NCI-H82 (cell line): ENCODE results near the gene ASRGL1.

Source experiments
- DNase-seq: peaks from one replicate; lab custom pipeline; 2025; lab: John Stamatoyannopoulos, UW

The ASRGL1 gene

GRCh38 chr11:62416596-62416995 lies 79.3 kb downstream of the ASRGL1 start:
- DNase-seq = no peak

- no peak for DNase-seq
Observed at GRCh38 chr11:62418136-62418535, 80.9 kb downstream of the ASRGL1 start.

- no peak for DNase-seq
Observed at GRCh38 chr11:62418733-62419132, 81.5 kb downstream of the ASRGL1 start, which contains the start of gene SCGB1A1. TSS of gene SCGB1A1 (plus strand) at chr11:62419033. CDS start at chr11:62419096, 63 bp downstream.

DNA sequence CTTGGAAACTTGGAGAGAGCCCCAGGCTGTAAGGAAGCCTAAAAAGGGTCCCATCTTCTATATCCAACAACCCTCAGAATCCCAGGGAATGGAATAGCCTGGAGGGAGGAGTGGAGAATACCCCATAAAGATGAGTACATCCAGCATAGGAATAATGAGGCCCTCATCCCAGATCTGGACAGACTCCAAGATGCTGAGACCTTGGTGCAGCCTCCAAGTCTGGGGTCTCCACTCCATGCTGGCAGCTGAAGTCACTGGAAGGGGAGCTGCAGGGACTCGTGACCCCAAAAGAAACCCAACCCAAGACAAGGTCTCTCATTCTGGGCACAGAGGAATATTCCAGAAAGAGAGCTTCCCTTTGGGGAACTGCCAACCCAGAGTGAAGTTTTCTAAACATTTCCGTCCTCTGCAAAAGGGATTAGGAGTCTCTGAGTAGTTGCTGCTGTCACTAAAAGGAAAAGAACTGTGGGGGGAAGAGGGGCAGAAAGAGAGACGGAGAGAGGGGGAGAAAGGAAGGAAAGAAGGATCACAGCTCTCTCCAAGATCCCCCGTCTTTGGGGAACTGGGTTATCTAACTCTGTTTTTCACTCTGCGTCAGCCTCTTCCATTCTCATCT lies 82.2 kb downstream of the ASRGL1 start:
- no peak for DNase-seq

DNA sequence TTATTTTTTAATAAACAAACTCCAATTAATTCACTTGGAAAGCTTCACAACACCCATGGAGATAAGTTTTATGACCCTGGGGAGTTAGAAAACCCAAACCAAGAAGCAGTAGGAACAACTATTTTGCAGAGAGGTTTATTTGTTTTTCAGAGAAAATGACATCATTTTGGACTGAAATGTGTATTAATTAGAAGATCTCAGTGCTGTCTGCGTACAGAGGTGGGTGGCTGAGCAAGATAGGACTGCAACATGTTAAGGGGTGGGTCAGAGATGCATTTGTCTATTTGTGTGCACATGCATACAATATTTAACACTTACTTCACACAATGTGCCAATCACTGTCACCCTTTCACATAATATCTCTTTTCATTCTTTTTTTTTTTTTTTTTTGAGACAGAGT lies 82.7 kb downstream of the ASRGL1 start:
- no peak for DNase-seq

DNA sequence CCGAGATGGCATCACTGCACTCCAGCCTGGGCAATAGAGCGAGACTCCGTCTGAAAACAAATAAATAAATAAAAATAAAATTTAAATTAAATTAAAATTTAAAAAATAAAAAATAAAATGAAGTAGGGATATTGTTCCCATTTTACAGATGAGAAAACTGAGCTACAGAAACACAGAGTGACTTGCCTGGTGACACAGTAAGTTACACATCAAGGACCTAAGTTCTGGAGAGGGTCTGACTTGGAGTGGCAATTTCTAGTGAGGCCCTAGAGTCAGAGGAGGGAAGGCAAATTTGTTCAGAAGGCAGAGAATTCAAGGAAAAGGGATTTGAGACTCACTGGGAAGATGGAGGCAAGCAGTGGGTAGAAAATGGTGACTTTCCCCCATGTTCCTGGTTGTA lies 83.6 kb downstream of the ASRGL1 start:
- DNase-seq = no peak

DNA sequence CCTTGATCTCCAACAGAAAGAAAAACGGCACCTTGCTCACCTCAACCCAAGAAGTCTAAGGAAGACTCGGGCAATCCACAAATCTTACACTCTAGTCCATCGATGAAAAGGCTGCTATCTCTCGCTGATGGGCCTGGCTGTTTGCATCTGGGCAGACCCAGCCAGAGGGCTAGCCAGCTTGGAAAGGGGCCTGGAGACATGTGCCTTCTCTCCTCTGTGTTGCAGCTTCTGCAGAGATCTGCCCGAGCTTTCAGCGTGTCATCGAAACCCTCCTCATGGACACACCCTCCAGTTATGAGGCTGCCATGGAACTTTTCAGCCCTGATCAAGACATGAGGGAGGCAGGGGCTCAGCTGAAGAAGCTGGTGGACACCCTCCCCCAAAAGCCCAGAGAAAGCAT lies 84.7 kb downstream of the ASRGL1 start:
- DNase-seq = no peak

- no peak for DNase-seq
Observed at GRCh38 chr11:62423012-62423411, 85.8 kb downstream of the ASRGL1 start.

DNA sequence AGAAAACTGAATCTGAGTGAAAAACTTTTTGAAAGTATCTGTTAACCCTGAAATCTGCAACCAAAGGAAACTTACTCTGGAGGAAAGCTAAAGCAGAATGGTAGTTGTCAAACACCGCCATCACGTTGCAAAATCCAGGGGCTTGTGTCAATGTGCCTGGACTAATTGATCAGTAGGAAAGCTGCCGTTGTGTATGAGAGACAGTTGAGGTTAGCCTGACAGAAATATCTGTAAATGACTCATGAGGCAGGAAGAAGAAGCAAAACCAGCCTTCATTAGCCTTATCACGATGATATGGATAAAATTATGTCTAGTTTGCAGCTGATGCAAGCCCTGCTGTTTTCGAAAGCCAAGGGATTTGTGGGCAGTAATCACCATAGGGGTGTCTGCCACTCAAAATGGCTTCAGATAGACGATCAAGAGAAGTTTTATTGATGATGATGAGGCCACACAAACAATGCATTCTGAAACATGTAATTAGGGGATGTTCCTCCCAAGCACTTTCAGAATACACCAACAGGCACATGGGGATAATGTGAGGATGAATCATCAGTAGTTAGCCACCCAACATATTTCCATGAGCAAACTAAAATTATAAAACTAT lies 90.5 kb downstream of the ASRGL1 start:
- no peak for DNase-seq

DNA sequence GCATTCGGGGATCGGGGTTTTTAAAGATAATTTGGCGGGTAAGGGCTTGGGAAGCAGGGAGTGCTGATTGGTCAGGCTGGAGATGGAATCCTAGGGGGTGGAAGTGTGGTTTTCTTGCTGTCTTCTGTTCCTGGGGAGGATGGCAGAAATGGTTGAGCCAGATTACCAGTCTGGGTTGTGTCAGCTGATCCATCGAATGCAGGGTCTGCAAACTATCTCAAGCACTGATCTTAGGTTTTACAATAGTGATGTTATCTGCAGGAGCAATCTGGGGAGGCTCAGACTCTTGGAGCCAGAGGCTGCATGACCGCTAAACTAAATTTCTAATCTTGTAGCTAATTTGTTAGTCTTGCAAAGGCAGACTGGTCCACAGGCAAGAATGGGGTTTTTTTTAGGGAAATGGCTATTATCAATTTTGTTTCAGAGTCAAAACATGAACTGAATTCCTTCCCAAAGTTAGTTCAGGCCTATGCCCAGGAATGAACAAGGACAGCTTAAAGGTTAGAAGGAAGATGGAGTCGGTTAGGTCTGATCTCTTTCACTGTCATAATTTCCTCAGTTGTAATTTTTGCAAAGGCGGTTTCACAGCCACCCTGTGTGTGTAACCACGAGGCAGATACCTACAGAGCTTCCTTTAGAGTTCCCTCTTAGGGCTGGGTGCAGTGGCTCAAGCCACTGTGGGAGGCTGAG lies 91.8 kb downstream of the ASRGL1 start:
- DNase-seq = no peak

GRCh38 chr11:62430425-62430824 lies 93.2 kb downstream of the ASRGL1 start:
- no peak for DNase-seq

DNA sequence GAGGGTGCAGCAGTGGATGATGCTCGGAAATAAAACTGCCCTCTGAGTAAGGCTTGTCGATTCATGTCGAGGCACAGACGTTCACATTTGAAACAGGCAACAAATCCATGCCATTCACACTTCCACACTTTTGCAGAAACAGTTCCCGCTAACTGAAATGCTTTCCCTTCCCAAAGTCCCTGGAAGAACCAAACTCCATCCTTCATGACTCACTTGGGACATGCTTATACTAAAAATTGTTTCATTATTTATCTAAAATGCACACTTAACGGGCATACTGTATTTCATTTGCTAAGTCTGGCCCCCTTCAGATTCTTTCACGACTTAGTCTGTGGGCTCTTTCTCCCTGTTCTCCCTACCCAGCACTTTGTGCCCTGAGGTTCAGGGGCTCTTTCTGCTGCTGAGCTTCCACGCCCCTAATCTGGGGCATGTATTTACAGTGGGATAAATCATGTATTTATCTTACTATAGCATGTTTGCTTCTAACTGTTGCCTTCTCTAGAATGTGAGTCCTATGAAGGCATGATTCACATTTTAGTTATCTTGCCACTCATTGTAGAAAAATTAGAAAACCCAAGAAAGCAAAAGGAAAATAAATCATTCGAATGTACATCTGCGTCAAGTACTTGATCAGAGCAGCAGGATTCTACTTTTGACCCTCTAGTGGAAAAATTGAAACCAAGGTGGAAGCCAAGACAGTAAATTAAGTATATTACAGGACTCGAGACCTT lies 94.1 kb downstream of the ASRGL1 start:
- DNase-seq = no peak

DNA sequence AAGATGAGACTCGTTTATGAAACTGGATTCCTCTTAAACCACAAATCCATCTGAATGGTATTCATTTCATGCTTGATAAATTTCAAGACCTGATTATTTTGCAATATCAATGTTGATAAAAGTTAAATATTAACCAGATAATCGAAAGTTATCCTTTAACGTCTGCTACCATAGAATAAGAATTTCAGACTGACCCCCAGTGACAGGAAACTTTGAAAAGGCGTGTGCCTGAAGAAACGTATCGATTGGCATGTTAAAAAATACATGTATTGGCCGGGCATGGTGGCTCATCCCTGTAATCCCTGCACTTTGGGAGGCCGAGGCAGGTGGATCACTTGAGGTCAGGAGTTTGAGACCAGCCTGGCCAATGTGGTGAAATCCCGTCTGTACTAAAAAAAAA lies 95.4 kb downstream of the ASRGL1 start:
- DNase-seq = no peak

DNA sequence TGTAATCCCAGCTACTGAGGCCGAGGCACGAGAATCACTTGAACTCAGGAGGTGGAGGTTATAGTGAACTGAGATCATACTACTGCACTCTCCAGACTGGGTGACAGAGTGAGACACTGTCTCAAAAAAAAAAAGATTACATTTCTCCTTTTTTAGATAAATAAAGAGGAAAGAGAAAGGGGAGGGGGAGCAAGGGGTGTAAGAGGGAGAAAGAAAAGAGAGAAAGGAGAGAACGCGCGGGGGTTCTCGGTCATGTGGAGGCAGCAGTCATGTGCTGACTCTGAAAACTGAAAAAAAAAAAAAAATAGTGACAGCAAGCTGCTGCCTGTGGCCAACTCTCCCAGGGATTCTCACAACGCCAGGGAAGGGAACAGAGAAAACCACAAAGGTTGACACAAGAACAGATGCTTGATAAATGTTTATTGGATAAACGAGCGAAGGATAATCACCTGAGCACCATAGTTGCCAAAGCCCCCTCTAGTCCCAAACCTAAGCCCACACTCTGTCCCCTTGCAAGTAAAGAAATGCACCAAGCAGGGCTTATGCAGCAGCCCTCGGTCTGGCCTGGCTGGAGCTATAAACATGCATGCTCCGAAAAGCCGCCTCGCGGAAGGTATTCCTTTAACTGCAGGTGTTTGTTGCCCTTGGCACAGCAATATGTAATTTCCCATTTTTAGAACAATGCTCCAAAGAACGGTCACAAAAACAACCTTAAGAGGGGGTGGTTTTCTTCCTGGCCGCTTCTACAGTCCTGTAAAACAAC lies 96.1 kb downstream of the ASRGL1 start:
- peak; percentile 93 for DNase-seq

- peak; percentile 19 for DNase-seq
Observed at GRCh38 chr11:62433904-62434276, 96.6 kb downstream of the ASRGL1 start.

DNA sequence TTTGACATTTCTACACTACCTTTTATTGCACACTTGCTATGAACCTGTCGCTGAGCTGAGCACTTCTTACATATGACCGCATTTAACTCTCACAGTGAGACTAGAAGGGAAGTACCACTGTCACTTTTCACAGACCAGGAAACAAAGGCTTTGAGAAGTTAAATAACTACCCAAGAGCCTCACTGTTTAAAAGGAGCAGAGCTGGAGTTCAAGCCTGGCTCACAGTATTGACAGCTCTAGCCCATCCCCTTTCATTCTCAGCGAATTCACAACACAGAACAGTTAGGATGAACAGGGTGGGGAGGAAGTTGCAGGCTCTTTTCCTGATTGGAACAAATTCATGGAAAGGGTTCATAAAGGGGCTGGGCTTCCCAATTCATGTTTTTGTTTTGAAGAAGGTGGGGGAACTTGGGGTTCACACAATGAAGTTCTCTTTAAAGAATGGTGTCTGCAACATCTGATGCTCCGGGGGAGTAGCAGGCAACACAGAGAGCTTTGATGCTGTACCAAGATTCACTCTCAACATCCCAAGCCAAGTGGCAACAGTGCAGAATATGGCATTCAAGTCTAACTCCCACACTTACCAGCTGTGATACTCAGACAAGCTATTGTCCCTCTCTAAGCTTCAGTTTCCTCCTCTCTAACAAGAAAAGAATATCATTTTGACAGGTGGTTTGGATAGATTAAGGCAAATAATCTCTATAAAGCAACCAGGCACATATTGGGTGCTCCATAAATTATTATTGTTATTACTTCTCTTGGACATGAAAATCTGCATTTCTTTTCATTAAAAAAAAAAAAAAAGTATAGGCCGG lies 98.8 kb downstream of the ASRGL1 start:
- peak; percentile 6 for DNase-seq

DNA sequence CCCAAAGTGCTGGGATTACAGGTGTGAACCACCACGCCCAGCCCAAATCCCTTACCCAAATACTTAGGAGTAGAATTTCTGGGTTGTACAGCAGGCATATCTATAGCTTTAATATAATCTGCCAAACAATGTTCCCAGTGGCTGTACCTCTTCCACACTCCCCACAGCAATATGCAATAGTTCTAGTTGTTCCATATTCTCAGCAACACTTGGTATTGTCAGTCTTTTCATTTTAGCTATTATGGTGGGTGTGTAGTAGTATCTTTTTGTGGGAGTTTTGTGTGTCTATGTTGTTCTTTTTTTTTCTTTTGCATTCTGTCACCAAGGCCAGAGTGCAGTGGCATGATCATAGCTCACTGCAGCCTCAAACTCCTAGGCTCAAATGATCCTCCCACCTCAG lies 100.4 kb downstream of the ASRGL1 start:
- no peak for DNase-seq

GRCh38 chr11:62438641-62439040 lies 101.4 kb downstream of the ASRGL1 start:
- no peak for DNase-seq

- no peak for DNase-seq
Observed at GRCh38 chr11:62439785-62440602, 102.7 kb downstream of the ASRGL1 start.
